GM18526 (cell line): Measurements from ENCODE around the gene ZGPAT.

ENCODE experiments used
- POLR2A ChIP-seq: IDR thresholded peaks from 3 replicates; pipeline ENCODE4 v1.6.1; 2011; ENCODE audit not compliant: insufficient read length; ENCODE audit errors: extremely low read depth

ZGPAT gene

DNA sequence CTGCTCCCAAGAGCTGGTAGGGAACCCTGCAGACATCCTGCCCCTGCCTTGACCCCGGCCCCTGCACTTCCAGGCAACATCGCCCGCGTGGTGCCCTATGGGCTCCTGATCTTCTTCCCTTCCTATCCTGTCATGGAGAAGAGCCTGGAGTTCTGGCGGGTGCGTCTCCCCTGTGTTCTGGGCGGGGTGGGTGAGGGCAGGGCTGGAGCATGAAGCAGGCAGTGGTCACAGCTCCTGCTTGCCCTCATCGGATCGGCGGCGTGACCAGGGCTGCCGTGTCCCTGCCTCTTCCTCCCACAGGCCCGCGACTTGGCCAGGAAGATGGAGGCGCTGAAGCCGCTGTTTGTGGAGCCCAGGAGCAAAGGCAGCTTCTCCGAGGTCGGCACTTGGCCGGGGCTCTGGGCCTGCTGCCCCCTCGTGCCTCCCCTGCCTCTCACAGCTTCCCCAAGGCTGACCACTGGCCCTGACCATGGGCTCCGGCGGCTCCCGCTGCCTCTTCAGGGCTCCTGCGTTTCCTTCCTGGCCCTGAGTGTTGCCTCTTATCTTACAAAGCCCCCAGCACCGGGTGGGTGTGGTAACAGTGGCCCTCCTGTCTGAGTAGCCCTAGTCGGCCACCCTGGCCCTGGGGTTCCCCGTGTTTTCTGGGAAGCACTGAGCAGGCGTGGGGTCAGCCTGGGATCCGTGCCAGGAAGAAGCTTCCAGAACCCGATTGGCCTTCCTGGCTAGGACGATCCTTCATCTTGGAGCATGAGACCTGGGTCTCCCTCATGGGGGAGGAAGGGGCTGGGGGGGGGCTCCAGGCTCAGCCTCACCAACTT is 19.4 kb upstream of the ZGPAT start:
- TF ChIP-seq POLR2A, result no peak

DNA sequence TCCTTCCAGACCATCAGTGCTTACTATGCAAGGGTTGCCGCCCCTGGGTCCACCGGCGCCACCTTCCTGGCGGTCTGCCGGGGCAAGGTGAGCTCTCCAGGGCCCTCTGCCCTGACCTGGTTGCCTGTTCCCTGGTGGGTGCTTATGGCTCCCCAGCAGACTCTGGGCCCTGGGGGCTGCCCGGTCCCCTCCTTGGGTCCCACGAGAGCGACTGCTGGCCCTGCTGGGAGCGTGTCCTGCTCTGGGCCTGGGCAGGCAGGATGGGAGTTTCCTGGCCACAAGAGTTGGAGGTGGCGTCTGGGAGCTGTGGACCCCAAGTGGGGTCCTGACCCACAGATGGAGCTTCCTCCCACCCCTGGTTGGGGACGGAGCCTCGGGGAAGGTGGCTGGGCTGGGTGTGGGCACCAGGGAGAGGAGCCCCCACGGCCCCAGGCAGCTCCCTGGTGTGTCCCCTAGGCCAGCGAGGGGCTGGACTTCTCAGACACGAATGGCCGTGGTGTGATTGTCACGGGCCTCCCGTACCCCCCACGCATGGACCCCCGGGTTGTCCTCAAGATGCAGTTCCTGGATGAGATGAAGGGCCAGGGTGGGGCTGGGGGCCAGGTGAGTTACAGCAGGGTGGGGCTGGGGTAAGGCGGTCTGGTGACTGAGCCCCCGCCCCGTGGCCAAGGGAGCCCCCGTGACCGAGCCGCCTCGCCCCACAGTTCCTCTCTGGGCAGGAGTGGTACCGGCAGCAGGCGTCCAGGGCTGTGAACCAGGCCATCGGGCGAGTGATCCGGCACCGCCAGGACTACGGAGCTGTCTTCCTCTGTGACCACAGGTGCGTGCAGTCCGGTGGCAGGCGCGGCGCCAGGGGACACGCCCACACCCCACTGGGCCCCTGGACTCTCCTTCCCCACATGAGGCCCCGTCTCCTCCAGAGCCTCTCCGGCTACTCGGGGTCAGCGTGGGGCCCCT is 18.5 kb upstream of the ZGPAT start:
- no peak for TF ChIP-seq POLR2A

GRCh38 chr20:63690003-63690897 is 17.6 kb upstream of the ZGPAT start:
- no peak for TF ChIP-seq POLR2A

DNA sequence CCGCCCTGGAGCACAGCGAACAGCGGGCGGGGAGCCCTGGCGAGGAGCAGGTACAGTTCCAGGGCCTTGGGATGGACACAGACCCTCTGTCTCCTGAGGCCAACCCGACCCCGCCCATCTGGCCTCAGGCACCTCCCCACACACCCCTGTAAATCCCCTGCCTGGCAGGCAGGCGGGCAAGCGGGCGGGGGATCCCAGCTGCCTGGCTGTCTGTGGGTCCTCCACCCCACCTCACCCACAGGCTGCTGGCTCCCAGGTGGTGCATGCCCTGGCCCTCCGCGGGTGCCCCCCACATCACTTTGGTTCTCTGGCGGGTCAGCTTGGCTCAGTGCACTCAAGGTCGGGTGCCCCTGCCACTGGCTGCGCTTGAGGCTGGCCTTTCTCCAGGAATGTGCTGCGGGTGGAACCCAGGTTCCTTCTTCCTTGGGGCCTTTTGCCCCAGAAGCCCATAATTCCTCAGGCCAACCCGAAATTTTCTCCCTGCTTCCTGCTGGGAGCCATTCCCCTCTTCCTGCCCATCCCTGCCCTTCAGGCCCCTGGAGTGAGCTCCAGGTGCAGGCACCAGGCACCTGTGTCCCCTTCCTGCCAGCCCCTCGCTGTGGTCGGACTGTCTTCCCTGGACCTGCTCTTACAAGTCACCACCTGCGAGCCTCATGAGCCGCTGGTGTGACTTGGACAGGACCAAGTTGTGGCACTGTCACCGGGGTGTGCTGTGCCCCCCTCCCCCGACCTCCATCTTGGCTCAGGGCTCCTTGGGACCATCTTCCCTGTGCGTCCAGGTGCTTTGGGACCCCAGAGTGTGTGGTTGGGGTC is 16.7 kb upstream of the ZGPAT start:
- no peak for TF ChIP-seq POLR2A

GRCh38 chr20:63691711-63692435 is 16.0 kb upstream of the ZGPAT start:
- no peak for TF ChIP-seq POLR2A

- TF ChIP-seq POLR2A, result no peak
Measured at GRCh38 chr20:63692436-63693082, 15.3 kb upstream of the ZGPAT start.

DNA sequence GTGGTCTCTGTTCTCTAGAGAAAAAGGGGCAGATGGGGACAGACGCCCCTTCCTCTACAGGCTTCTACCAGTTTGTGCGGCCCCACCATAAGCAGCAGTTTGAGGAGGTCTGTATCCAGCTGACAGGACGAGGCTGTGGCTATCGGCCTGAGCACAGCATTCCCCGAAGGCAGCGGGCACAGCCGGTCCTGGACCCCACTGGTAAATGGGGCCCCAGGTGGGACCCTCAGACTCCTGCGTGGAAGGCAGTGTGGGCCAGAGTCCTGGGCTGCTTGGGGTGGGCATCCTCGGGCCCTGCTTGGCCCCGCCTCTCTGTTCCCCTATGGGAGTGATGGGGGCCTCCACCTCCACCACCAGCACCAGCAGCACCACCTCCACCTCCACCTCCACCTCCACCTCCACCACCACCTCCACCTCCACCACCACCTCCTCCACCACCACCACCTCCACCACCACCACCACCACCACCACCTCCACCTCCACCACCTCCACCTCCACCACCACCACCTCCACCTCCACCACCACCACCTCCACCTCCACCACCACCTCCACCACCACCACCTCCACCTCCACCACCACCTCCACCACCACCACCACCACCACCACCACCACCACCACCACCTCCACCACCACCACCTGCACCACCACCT is 14.6 kb upstream of the ZGPAT start:
- TF ChIP-seq POLR2A, result no peak

DNA sequence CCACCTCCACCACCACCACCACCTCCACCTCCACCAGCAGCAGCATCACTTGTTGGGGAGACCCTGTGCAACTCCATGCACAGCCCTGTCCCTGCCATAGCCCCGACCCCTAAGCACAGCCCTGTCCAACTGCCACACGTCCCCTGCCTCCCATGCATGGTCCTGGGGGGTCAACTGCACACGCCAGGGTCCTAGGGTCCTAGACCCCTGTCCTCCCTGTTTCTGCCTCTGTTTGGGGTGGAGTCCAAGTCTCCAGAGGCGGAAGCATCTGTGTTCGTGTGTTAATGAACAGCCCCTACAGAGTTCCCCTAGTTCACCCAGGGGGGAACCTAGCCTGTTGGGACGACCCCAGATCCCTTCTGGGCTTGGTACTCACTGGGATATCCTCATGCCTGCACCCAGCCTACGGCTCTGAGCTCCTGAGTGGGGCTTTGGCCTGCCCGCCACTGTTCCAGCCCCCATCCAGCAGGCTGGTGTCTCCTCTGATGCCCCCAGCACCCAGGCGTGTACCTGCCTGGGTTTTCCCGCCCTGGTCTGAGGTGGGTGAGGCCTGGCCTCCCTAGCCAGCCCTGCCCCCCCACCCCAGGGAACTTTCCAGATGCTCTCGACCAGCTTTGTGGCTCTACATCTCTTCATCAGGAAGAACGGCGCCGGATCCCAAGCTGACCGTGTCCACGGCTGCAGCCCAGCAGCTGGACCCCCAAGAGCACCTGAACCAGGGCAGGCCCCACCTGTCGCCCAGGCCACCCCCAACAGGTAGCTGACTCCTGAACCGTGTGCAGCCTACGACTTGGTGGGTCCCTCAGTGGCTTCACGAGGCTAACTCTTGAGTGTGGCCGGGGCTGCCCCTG is 13.9 kb upstream of the ZGPAT start:
- TF ChIP-seq POLR2A, result no peak

- TF ChIP-seq POLR2A, result no peak
Measured at GRCh38 chr20:63694584-63695423, 13.0 kb upstream of the ZGPAT start.

DNA sequence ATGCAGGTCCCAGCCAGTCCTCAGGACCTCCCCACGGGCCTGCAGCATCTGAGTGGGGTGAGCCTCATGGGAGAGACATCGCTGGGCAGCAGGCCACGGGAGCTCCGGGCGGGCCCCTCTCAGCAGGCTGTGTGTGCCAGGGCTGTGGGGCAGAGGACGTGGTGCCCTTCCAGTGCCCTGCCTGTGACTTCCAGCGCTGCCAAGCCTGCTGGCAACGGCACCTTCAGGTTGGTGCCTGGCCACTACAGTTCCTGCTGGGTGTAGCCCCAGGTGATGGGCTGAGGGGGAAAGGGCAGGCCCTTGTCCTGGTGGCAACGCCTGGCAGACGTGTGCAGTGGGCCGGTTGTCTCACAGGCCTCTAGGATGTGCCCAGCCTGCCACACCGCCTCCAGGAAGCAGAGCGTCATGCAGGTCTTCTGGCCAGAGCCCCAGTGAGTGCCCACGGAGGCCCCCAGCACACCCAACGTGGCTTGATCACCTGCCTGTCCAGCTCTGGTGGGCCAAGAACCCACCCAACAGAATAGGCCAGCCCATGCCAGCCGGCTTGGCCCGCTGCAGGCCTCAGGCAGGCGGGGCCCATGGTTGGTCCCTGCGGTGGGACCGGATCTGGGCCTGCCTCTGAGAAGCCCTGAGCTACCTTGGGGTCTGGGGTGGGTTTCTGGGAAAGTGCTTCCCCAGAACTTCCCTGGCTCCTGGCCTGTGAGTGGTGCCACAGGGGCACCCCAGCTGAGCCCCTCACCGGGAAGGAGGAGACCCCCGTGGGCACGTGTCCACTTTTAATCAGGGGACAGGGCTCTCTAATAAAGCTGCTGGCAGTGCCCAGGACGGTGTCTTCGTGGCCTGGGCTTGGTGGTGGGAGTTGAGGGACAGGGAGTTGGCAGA is 12.2 kb upstream of the ZGPAT start:
- TF ChIP-seq POLR2A, result no peak
